Measurements from ENCODE around the gene TSKS. TPM values are rescaled to one million over a fixed set of nuclear protein-coding genes. Genes with fewer than 3 reads are reported as not detected.

Gene TSKS
- total RNA-seq, 4 donors from 2014 or later = 0.49 to 4.0 TPM; not detected in 2

DNA sequence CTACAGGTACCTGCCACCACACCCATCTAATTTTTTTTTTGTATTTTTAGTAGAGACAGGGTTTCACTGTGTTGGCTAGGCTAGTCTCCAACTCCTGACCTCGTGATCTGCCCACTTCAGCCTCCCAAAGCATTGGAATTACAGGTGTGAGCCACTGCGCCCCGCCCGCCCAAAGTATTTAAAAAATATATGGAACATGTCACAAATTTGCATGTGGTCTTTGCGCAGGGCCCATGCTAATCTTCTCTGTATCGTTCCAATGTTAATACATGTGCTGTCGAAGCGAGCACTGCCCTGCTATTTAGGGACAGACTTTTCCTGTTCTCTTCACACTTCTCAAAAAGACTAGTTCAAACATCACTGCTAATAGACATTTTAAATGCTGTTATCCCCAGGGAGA, 1.2 kb upstream of the TSKS start:
- WGBS, 2 donors = 44 to 71% methylated on average over 8 of the region's 8 CpGs
- no peak overlapping the region for H3K4me3 ChIP-seq (ENCODE audit: low read depth, poor library complexity, severe bottlenecking)
- DNase-seq (ENCODE audit: low spot score in 2 of 2) = no peak
- intact Hi-C loops (cut with DNase I; ENCODE audit: low total_unique reads) = no loop called here
- TF ChIP-seq POLR2A (IDR thresholded peaks at IDR 0.05) = no peak
- no peak for TF ChIP-seq CTCF (IDR thresholded peaks at IDR 0.05)

GRCh38 chr19:49761625-49762311, 1.3 kb downstream of the TSKS start:
- H3K4me3 ChIP-seq (ENCODE audit: low read depth, poor library complexity, severe bottlenecking) = no peak overlapping the region
- 52 to 56% methylated on average over 14 to 15 of the region's 16 CpGs for WGBS, 2 donors
- intact Hi-C loops (cut with DNase I; ENCODE audit: low total_unique reads) = no loop called here
- no peak for DNase-seq (ENCODE audit: low spot score in 2 of 2)
- TF ChIP-seq POLR2A (IDR thresholded peaks at IDR 0.05) (no peak), CTCF (IDR thresholded peaks at IDR 0.05) (no peak)

- whole genome bisulfite sequencing, 2 donors = 85 to 100% methylated on average over 1 of the region's 1 CpG
- TF ChIP-seq CTCF (IDR thresholded peaks at IDR 0.05) (no peak), POLR2A (IDR thresholded peaks at IDR 0.05) (no peak)
- no peak for DNase-seq (ENCODE audit: low spot score in 2 of 2)
- no peak overlapping the region for H3K4me3 ChIP-seq (ENCODE audit: low read depth, poor library complexity, severe bottlenecking)
- intact Hi-C loops (cut with DNase I; ENCODE audit: low total_unique reads) = no loop called here
These were observed 1.9 kb downstream of the TSKS start for GRCh38 chr19:49761249-49761624.

- intact Hi-C loops (cut with DNase I; ENCODE audit: low total_unique reads) = no loop called here
- TF ChIP-seq POLR2A (IDR thresholded peaks at IDR 0.05) (no peak), CTCF (IDR thresholded peaks at IDR 0.05) (no peak)
- WGBS, 2 donors = 25 to 31% methylated on average over 7 of the region's 7 CpGs
- H3K4me3 ChIP-seq (ENCODE audit: low read depth, poor library complexity, severe bottlenecking) = no peak overlapping the region
- DNase-seq (ENCODE audit: low spot score in 2 of 2) = no peak
These were observed 4.8 kb downstream of the TSKS start for GRCh38 chr19:49758292-49758691.

DNA sequence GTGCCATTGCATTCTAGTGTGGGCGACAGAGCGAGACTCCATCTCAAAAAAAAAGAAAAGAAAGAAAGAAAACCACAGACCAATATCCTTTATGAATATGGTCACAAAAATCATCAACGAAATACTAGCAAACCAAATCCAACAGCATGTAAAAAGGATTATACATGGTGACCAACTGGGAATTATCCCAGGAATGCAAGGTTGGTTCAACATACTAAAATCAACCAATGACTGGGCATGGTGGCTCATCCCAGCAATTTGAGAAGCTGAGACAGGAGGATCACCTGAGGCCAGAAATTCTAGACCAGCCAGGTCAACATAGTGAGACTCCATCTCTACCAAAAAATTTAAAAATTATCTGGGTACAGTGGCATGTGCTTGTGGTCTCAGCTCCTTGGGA, 7.2 kb downstream of the TSKS start:
- DNase-seq (ENCODE audit: low spot score in 2 of 2) = no peak
- H3K4me3 ChIP-seq (ENCODE audit: low read depth, poor library complexity, severe bottlenecking) = no peak overlapping the region
- intact Hi-C loops (cut with DNase I; ENCODE audit: low total_unique reads) = no loop called here
- no peak for TF ChIP-seq POLR2A (IDR thresholded peaks at IDR 0.05)
- TF ChIP-seq CTCF (IDR thresholded peaks at IDR 0.05) = no peak
- 97 to 100% methylated on average over 3 of the region's 3 CpGs for WGBS, 2 donors

DNA sequence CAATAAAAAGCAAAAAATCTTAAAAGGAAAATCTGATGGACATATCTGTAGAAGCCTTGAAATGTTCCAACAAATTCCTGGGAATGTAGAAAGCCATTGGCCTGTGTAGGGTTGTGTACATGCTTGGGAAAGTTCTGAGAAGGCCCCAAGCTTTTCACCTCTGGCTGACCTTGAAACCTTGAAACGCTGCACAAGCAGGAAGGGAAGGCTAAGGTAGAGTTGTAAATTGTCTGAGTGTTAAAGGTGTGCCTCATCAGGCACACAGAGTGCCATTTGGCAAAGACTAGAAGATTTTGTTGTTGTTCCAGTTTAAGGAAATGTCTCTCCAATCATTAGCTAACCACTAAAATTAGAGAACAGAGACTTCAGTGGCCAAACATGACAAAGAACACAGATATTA, 10.4 kb downstream of the TSKS start:
- TF ChIP-seq POLR2A (IDR thresholded peaks at IDR 0.05) (no peak), CTCF (IDR thresholded peaks at IDR 0.05) (no peak)
- intact Hi-C loops (cut with DNase I; ENCODE audit: low total_unique reads) = no loop called here
- no peak for DNase-seq (ENCODE audit: low spot score in 2 of 2)
- 56 to 68% methylated on average over 1 of the region's 1 CpG for WGBS, 2 donors
- H3K4me3 ChIP-seq (ENCODE audit: low read depth, poor library complexity, severe bottlenecking) = no peak overlapping the region
